Colonic mucosa (tissue), 4 donors: ENCODE results near the gene YKT6. TPM values are rescaled to one million over a fixed set of nuclear protein-coding genes. Genes with fewer than 3 reads are reported as not detected.

ENCODE experiments used
- DNase-seq: peaks from one replicate; pipeline ENCODE4 v3.0.0-alpha.2; 2020
- H3K27ac ChIP-seq: fragments of 200-600 bp; one replicate; pipeline ENCODE4 v1.8.0; 2021
- H3K27me3 ChIP-seq: fragments of 200-600 bp; one replicate; pipeline ENCODE4 v1.8.0; 2021
- H3K36me3 ChIP-seq: fragments of 200-600 bp; one replicate; pipeline ENCODE4 v1.8.0; 2021
- H3K4me1 ChIP-seq: fragments of 200-600 bp; one replicate; pipeline ENCODE4 v1.8.0; 2021; ENCODE audit warnings: mild to moderate bottlenecking
- H3K4me3 ChIP-seq: fragments of 200-600 bp; one replicate; pipeline ENCODE4 v1.8.0; 2021
- H3K9ac ChIP-seq, 2 donors: one replicate each; pipeline ENCODE4 v1.7.0; 2013; ENCODE audit warnings: control low read depth in 2 of 2, low read depth in 2 of 2, low read length in 2 of 2
- H3K9me3 ChIP-seq: fragments of 200-600 bp; one replicate; pipeline ENCODE4 v1.8.0; 2021
- intact Hi-C: fragments of 100-400 bp; cut with DNase I; formaldehyde crosslinking; loops from one replicate; pipeline ENCODE4 v1.14.1; 2022
- total RNA-seq, 2 donors: library from RNA; stranded (reverse); fragmentation: NEBNext Ultra II Directional in 1 of 2; extraction: Animal tissue kit (Norgen Biotek cat#: 25700) in 1 of 2; gene quantifications; one replicate each; pipeline ENCODE4 v1.2.1, GENCODE V29; 2021
- TF ChIP-seq, protein P1 (sequence below): fragments of 200-600 bp; IDR thresholded peaks from one replicate; pipeline ENCODE4 v1.8.0; 2022; ENCODE audit warnings: antibody characterized with exemption, mild to moderate bottlenecking
- donor health status: healthy.
- donor health status: DM: no; HTN: no; CAD: no.
- donor health status: DM: no; HTN: no; CAD: no.

YKT6 gene
- total RNA-seq, 2 donors from 2014 or later, result 83.0 to 103 TPM

DNA sequence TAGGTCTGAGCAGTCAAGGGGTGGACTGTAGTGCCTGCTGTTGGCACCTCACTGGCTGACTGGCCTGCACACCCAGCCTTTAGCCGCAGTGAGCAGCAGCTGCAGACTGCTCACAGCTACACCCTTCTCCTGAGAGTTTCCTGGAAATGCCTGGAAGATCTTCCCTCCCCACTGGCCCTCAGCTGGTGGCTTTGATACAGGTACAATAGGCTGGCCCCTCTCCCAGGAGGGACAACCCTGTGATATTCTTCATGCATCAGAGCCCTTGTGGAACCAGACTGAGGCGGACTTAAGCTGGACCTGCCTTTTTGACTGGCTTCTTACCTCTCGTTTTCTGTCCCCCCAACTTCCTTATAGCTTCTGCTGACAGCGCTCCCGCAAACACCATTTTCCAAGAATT, 18.0 kb upstream of the YKT6 start:
- intact Hi-C loops, result no loop called here
- no peak for DNase-seq
- TF ChIP-seq, protein P1, sequence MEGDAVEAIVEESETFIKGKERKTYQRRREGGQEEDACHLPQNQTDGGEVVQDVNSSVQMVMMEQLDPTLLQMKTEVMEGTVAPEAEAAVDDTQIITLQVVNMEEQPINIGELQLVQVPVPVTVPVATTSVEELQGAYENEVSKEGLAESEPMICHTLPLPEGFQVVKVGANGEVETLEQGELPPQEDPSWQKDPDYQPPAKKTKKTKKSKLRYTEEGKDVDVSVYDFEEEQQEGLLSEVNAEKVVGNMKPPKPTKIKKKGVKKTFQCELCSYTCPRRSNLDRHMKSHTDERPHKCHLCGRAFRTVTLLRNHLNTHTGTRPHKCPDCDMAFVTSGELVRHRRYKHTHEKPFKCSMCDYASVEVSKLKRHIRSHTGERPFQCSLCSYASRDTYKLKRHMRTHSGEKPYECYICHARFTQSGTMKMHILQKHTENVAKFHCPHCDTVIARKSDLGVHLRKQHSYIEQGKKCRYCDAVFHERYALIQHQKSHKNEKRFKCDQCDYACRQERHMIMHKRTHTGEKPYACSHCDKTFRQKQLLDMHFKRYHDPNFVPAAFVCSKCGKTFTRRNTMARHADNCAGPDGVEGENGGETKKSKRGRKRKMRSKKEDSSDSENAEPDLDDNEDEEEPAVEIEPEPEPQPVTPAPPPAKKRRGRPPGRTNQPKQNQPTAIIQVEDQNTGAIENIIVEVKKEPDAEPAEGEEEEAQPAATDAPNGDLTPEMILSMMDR, result no peak

DNA sequence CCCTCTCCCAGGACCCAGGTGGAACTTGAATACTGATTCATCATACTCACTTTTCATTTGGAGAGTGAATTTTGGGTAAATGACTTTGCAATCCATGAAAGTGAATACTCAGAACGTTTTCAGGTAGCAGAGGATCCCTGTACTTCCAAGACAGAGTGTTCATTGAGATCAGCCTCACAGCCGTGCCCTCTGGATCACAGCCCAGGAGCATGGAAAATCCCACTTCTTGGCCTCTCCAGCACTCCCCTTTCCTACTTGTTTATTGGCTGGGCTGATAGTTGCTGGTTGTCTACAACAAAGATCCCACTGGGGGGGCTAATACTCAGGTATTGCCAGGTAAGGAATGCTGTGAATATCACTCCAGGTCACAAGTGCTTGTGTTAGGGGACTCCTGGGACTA, 17.4 kb upstream of the YKT6 start:
- no peaks in the 10 kb centered on the region for H3K4me1 ChIP-seq
- DNase-seq, result no peak
- no peak overlapping the region for H3K9ac ChIP-seq
- no peak overlapping the region for H3K4me3 ChIP-seq
- H3K9me3 ChIP-seq, result no peaks in the 10 kb centered on the region
- no peaks in the 10 kb centered on the region for H3K27me3 ChIP-seq
- TF ChIP-seq, protein P1, result no peak
- H3K27ac ChIP-seq, result no peak overlapping the region
- intact Hi-C loops, result no loop called here
- no peaks in the 10 kb centered on the region for H3K36me3 ChIP-seq

More for the DNA sequence above, 18.0 kb upstream of the YKT6 start:
- H3K4me3 ChIP-seq, result no peak overlapping the region
- no peak overlapping the region for H3K27ac ChIP-seq
- H3K9ac ChIP-seq, result no peak overlapping the region
- H3K36me3 ChIP-seq, result no peaks in the 10 kb centered on the region
- no peaks in the 10 kb centered on the region for H3K9me3 ChIP-seq
- no peaks in the 10 kb centered on the region for H3K4me1 ChIP-seq
- H3K27me3 ChIP-seq, result no peaks in the 10 kb centered on the region

DNA sequence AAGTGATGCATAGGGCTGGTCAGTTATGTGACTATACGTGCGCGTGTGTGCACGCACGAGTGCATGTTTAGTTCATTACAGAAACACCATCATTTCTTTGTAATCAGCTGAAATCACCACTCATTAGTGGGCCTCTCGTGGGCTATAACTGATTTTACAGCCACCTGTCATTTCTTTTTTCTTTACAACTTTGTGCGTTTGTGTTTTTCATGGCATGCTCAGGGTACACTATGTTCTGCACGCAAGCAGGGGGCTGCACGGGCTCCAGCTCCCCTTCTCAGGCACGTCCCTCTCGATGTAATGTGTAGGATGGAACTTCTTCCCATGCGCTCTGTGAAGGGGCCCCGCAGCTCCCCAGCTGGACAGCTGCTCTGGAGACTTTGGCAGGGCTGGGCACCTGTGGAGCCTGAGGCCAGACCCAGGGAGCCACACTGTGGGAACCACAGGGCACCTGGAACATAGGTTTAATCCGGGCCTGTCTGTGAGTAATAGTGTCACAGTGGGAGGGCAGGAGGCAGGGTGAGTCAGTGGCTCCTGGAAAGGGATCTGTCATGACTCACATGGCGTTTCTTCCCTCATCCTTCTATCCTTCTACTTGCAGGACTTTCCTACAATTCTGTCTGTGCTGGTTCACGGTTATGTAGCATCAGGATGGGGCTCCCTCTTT, 16.4 kb upstream of the YKT6 start:
- Histone ChIP-seq H3K27me3 (no peaks in the 10 kb centered on the region), H3K9ac (no peak overlapping the region), H3K4me1 (no peaks in the 10 kb centered on the region), H3K4me3 (no peak overlapping the region), H3K27ac (no peak overlapping the region), H3K36me3 (no peaks in the 10 kb centered on the region), H3K9me3 (no peaks in the 10 kb centered on the region)
- DNase-seq, result no peak
- TF ChIP-seq, protein P1, result no peak
- intact Hi-C loops, result no loop called here

DNA sequence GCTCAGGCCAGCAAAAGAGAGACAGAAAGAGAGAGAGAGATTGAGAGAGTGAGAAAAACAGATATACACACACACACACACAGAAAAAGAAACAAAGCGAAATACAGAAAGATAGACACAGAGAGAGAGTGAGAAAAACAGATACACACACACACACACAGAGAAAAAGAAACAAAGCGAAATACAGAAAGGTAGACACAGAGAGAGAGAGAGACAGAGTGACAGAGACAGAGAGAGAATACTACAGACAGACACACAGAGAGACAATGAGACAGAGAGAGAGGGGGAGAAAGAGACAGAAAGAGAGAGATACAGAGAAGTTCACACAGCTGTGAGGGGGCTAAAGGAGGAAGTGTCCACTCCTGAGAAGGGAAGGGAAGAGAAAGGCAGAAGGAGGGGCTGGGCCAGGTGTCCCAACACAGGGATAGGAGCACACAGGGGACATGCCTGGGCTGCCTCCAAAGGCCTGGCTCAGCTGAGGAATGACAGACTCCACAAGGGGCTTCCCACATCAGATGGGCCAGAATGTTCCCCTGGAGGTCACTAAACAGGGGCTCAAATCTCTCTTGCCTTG, 15.8 kb upstream of the YKT6 start:
- DNase-seq, result no peak
- Histone ChIP-seq H3K4me1 (no peaks in the 10 kb centered on the region), H3K27me3 (no peaks in the 10 kb centered on the region), H3K4me3 (no peak overlapping the region), H3K27ac (no peak overlapping the region), H3K9ac (no peak overlapping the region), H3K9me3 (no peaks in the 10 kb centered on the region), H3K36me3 (no peaks in the 10 kb centered on the region)
- intact Hi-C loops, result no loop called here
- TF ChIP-seq, protein P1, result no peak

DNA sequence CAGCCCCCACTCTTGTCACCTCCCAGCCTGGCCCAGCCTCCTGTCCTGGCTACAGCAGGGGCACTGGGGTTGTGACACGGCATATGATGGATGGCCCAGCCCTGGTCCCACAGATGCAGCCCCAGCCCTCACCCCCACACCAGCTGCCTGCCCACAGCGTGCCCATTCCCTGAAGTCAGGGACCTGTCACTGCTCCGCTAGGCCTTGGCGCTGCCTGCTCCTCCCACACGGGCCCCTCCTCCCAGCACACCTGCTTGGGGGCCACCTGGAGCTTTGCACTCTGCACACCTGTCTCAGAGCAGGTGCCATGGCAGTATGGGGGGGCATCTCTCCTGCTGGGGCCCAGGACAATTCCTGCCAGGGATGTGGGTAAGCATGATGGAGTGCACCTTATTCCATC, 15.0 kb upstream of the YKT6 start:
- intact Hi-C loops, result no loop called here
- TF ChIP-seq, protein P1, result no peak
- no peaks in the 10 kb centered on the region for H3K9me3 ChIP-seq
- no peaks in the 10 kb centered on the region for H3K27me3 ChIP-seq
- H3K27ac ChIP-seq, result no peak overlapping the region
- no peak for DNase-seq
- H3K9ac ChIP-seq, result no peak overlapping the region
- H3K4me1 ChIP-seq, result no peaks in the 10 kb centered on the region
- no peaks in the 10 kb centered on the region for H3K36me3 ChIP-seq
- no peak overlapping the region for H3K4me3 ChIP-seq
